CD4-positive, alpha-beta T cell treated with Interferon alpha-2 for 1 hour (primary cell): ENCODE results near the gene LLGL2.

Experiments used
- DNase-seq, 2 donors: peaks; one replicate each; pipeline ENCODE4 v3.0.0-alpha.2; 2020 to 2022

Gene LLGL2

DNA sequence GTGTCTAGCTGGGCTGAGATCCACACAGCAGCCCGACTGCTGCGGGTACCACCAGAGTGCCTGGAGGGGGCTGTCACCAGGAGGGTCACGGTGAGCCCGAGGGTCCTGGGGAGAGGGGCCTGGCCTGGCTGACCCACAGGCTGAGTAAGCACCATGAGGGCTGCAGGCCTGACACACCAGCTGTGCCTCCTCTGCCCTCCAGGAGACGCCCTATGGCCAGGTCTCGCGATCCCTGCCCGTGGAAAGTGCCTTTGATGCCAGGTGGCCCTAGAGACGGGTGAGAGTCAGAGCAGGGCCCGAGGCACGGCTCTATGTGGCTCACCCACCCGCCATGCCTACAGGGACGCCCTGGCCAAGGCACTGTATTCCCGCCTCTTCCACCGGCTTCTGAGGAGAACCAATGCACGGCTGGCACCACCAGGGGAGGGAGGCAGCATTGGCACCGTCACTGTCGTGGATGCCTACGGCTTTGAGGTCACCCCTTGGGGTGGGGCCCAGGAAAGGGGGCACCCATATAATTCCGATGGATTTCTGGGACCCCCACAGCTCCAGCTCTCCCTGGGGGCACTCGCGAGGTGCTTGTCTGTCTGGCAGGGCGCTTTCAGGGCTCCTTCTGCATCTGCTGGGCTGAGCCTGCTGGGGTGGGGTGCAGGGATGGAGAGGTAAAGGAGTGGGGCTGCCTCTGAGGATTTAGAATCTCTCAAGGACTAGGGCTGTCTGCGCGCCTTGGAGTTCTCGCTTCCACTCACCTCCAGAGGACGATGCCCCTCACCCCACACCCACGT lies 69.2 kb downstream of the LLGL2 start:
- no peak for DNase-seq

DNA sequence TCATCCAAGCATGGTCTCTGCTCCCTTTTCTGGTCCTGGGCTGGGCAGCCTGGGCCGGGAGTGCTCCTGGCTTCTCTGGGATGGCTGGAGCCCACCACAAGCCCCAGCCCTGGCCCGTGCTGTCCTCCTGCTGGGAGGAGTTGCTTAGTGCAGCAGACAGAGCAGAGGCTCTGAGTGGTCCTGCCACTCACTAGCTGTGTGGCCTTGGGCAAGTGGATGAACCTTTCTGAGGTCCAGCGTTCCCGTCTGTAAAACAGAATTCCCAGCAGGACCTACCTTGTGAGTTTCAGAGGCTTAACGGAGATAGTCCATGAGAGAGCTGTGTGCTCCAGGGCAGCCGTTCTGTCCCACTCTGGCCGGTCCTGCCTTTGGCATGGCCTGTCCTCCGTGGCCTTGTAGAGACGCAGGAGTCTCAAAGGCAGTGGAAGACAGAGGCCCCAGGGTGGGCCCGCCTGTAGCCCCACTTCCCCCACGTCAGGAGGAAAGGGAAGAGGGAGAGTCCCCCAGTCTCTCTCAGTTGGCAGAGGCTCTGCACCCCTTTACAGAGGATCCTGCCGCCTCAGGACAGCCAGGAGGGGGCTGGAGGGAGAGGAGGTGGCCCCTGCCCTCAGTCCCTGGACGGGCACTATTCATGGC lies 69.9 kb downstream of the LLGL2 start:
- DNase-seq = no peak

DNA sequence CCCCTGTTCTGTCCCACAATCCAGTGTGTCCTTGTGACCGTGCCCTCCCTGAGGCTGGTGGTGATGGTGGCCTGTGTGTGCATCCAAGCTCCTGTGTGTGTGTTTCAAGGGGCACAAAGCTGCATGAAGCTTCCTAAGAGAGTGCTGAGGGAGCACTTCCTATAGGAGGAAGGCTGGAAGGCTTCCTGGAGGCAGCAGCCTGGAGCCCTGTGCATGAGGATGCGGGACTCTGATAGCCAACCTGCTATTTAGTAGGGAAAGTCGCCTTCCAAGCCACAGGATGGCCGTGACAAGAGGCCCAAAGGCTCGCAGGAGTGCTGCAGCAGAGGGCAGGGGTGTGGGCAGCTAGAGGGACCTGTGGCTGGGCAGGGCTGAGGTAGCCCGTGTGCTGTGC lies 70.4 kb downstream of the LLGL2 start:
- DNase-seq = no peak

DNA sequence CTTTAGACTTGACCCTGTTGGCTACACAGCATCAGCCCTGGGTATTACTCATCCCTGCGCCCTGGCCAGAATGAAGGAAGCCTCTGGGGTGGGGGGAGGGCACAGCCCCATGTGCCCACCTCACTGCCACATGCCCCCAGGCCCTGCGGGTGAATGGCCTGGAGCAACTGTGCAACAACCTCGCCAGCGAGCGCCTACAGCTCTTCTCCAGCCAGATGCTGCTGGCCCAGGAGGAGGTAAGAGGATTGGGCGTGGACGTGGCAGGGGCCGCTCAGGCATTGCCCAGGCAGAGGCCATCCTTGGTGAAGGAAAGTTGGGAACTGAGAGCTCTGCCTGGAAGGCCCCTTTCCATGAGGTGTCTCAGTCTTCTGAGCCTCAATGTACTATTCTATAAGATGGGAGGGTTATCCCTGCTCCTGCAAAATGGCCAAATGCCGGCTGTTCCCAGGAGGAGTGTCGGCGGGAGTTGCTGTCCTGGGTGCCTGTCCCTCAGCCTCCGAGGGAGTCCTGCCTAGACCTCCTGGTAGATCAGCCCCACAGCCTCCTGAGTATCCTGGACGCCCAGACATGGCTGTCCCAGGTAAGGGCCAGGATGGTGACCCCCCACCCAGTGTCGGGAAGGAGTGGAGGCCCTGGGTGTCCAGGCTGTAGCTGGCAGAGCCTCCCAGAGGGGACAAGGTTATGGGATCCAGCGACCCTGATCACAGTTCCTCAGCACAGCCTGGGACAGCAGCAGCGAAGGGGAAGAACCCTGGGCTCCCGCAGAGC lies 71.0 kb downstream of the LLGL2 start:
- DNase-seq = no peak

DNA sequence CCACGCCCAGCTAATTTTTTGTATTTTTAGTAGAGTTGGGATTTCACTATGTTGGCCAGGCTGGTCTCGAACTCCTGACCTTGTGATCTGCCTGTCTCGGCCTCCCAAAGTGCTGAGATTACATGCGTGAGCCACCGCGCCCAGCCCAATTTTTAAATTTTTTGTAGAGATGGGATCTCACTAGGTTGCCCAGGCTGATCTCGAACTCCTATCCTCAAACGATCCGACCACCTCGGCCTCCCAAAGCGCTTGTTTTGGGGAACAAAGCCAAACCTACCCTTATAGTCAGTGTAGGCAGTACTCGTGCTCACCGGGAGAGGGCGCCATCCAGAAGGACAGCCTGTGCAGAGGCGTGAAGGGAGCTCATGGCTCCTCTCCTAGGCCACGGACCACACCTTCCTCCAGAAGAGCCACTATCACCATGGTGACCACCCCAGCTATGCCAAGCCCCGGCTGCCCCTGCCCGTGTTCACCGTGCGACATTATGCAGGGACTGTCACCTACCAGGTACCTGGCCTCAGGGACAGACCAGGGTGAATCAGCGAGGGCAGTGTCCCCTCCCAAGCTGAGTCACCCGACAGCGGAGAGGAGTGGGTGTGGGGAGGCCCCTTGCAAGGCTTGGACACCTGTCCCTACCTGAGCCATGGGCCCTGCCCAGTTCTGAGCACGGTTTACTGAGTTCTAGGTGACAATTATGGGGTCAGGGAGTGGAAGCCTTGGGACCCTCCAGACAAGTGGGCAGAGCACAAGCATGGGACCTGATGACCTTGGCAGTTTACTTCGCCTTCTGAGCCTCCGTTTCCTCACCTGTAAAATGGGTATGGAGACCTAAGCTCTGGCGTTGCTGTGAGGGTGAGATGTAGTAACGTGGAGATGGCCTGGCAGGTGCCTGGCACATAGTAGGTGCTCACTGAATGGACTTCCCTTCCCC lies 75.8 kb downstream of the LLGL2 start:
- peak; percentile 52 to 65 for DNase-seq

DNA sequence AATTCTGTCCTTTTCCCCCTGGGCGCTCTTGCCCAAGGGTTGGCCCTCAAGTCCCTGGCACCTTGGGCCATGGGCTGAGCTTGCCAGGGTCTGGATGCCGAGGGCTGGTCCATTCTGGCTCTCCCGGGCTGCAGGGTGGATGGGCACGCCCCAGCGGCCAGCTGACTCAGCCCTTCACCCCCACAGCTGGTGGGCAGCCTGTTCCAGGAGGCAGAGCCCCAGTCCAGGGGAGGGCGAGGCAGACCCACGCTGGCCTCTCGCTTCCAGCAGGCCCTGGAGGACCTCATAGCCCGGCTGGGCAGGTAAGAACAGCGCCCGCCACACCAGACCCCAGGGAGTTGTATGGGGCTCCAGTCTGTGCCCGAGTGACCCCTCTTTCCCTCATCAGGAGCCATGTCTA lies 77.1 kb downstream of the LLGL2 start:
- no peak for DNase-seq

DNA sequence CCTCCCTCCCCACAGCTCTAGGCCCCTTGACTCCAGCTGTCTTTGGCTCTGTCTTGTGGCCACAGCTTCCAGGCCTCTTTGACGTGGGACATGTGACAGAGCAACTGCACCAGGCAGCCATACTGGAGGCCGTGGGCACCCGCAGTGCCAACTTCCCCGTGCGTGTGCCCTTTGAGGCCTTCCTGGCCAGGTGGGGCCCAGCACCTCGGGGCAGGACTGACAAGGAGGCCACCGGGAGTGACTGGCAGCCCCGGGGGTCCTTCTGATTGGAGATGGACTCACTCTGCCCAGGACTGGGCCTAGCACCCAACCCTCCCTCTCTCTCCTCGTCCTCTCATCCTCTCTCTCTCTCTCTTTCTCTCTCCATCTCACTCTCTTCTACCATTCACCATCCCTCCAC lies 77.6 kb downstream of the LLGL2 start:
- DNase-seq = no peak

DNA sequence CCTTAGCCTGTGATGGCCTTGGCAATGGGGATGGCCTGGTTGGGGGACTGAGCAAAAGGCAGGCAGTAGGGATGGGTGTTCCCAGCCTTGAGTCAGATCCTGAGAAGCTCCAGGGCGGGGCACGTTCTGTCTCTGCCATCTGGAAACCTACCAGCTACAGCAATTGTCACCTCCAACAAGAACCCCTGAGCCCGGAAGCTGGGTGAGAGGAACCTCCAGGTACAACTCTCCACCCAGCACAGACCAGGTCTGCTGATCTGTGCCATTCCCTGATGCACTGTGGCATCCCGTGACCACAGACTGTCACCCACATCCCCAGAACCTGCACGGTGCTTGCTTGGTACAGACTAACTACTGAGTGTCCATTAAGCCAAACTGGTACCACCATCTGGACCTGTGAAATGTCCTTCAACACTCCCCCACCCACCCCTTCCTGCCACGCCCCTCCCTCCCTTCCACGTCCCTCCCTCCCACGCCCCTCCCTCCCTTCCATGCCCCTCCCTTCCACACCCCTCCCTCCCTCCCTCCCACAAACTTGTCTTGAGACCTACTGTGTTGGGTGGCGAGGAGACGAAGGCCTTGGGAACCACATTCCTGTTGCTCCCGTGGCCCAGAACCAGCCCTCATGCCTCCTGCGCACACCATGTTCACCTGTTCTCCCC lies 78.7 kb downstream of the LLGL2 start:
- DNase-seq = no peak

DNA sequence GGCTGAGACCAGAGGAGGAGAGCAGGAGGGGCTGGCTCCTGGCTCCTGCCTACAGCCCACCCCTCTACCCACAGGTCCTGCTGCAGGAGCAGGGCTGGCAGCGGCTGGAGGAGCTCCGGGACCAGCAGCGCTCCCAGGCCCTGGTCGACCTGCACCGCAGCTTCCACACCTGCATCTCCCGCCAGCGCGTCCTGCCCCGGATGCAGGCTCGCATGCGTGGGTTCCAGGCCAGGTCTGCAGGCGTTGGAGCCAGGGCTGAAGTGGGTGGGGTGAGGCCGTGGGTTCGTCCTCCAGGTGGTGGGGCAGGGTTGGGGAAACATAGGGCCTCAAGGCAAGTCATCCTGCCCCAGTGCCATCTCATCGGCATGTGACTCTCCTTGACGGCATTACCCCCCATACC lies 80.3 kb downstream of the LLGL2 start:
- no peak for DNase-seq

DNA sequence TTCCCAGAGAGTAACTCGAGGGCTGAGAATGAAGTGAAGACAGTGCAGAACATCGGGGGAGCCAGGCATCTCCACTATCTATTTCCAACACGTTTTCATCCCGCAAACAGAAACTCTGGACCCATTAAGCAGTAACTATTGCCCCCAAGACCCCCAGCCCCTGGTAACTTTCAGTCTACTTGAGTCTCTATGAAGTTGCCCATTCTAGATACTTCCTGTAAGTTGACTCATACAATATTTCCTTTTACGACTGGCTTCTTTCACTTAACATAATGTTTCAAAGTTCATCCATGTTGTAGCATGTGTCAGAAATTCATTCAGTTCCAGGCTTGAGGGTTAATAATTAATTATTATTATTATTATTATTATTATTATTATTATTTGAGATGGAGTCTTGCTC lies 81.6 kb downstream of the LLGL2 start:
- DNase-seq = no peak

DNA sequence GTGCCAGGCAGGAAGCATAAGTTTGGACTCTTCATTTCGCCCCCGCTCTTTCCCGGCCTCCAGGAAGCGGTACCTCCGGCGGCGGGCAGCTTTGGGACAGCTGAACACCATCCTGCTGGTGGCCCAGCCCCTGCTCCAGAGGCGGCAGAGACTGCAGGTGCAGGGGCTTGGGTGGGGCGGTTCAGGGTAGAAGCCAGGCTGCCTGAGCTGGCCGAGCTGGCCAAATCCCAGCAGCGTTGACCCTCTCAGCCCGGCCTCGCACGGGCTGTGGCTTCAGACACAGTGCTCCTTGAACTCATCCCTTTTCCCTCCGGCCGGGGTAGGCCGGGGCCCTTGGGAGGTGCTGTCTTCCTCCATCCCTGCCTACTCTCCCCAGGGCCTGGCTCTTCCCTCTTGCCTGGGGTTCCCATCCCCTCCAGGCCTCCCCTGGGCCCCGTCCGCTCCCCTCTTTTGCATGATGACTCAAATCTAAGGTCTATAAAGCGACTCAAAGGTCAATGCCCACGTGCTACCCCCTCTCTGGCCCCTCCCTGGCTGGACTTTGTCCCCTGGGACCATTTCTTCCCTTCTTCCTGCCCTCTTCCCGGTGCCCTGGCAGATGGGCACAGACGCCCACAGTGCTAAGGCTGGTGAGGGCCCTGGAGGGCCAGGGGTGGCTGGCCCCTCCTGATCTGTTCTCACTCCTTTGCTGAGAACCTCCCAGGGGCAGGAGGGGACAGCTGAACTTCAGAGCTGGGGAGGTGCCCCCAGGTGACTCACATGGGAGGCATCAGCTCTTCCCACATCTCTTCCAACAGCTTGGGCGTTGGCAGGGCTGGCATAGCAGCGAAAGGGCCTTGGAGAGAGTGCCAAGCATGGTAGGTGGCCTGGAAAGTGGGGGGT lies 84.8 kb downstream of the LLGL2 start:
- no peak for DNase-seq

DNA sequence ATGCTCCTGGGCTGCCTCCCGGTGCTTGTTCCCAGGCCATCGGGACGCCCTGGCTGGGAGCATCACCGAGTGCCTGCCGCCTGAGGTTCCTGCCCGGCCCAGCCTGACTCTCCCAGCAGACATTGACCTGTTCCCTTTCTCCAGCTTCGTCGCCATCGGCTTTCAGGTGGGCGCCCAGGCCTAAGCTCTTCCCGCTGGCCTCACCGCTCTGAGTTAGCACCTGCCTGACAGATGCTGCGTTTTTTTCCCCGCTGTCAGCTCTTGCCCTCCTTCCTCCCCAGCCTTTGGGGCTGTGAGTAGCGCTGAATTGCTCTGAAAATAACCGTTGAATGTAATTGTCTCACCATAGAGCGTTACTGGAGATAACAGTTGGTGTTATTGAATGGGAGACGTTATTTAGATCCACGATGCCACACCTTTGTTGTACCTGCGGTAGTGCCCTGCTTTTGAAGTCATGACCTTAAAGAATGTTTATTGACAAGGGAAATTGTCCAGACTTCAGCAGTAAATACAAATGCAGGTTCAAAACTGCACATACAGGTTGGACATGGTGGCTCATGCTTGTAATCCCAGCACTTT lies 86.4 kb downstream of the LLGL2 start:
- DNase-seq = no peak

DNA sequence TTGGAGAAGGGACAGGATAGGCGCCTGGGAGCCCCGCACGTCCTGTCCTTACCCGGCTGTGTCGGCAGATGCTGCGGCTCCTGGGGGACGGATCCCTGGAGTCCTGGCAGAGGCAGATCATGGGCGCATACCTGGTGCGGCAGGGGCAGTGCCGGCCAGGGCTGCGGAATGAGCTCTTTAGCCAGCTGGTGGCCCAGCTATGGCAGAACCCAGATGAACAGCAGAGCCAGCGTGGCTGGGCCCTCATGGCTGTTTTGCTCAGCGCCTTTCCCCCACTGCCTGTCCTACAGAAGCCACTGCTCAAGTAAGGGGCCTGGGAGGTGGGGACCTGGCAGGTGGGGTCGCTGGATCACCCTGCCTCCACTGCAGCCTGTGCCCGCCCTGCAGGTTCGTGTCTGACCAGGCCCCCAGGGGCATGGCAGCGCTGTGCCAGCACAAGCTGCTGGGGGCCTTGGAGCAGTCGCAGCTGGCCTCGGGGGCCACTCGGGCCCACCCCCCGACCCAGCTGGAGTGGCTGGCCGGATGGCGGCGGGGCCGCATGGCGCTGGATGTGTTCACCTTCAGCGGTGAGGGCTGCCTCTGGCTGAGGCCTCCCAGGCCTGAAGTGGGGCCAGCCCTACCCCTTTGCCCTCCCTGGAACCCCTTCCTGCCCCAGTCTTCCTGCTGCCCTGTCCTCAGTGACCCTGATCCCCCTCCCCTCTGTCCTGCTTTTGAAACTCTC lies 87.6 kb downstream of the LLGL2 start:
- no peak for DNase-seq

DNA sequence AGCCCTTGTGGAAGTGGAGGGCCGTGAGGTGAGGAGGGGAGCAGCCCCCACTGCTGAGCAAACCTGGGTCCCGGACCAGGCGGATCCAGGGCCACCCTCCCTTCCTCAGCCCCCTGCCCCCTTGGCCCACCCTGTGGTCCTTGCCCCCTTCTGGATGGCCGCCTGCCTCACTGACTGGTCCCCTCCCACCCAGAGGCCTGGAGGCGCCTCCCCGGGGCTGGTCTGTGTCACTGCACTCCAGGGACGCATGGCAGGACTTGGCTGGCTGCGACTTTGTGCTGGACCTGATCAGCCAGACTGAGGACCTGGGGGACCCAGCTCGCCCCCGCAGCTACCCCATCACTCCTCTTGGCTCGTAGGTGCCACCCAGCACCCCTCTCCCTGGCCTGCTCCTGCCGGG lies 88.5 kb downstream of the LLGL2 start:
- DNase-seq = no peak

DNA sequence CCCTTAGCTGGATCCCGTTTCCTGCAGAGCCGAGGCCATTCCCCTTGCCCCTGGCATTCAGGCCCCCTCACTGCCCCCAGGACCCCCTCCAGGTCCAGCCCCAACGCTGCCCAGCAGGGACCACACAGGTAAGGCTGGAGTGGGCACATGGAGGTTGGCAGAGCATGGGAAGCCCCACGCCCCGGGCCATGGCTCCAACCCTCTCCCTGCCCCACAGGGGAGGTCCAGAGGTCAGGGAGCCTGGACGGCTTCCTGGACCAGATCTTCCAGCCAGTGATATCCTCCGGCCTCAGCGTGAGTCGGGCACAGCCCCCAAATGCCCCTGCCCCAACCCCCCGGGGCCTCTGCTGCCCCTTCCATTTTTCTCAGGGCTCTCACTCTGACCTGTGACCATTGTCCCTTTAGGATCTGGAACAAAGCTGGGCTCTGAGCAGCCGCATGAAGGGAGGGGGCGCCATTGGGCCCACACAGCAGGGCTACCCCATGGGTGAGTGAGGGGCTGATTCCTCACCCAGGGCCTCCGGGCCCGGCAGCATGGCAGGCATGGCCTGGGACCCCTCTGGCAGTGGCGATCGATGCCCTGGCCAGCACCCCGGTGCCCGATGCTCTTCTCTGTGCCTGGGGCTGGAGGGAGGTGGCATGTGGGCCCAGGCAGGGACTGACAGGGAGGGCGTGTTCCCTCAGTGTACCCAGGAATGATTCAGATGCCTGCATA lies 89.2 kb downstream of the LLGL2 start:
- no peak for DNase-seq

DNA sequence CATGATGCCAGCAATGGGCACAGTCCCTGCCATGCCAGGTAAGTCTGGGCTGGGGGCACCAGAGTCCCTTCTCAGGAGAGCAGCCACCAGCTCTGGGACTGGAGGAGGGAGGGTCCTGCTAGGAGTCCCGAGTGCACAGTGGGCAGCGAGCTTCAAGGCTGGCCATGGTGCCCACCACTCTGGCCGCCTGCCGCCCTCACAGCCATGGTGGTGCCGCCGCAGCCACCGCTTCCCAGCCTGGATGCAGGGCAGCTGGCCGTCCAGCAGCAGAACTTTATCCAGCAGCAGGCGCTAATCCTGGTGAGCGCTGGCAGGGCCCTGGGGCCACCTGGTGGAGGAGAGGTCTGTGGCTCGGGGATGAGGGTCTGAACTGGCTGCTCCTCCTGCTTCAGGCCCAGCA lies 89.8 kb downstream of the LLGL2 start:
- DNase-seq = no peak

DNA sequence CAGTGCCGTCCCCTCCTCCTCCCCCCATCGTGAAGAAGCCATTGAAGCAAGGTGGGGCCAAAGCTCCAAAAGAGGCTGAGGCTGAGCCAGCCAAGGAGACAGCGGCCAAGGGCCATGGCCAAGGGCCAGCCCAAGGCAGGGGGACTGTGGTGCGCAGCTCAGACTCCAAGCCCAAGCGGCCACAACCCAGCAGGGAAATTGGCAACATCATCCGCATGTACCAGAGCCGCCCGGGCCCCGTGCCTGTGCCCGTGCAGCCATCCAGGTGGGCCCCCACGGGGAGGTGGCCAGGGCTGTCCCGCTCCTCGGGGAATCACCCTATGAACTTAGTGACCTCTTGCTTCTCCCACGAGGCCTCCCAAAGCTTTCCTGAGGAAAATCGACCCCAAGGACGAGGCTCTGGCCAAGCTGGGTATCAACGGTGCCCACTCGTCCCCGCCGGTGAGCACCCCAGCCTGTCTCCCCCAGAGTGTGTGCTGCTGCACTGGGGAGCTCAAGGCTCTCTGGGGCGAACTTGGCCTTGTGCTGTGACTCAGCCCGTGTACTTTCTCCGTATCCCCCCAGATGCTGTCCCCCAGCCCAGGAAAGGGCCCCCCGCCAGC lies 91.1 kb downstream of the LLGL2 start:
- no peak for DNase-seq

DNA sequence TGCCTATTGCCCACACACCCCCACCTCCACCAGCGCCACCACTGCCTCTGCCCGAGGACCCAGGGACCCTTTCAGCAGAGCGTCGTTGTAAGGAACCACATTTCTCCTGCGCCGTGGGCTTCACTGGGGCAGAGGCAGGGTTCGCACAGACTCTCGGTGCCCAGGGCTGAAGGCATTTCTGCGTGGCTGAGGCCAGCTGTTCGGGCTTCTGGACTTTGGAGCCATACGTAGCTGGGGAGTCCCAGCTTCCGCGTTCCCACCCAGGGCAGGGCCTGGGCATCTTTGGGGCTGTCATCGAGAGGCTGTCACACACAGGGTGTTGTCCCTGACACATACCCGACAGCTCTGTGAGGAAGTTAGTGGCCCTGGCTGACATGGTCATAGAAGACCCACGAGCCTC lies 91.7 kb downstream of the LLGL2 start:
- no peak for DNase-seq

DNA sequence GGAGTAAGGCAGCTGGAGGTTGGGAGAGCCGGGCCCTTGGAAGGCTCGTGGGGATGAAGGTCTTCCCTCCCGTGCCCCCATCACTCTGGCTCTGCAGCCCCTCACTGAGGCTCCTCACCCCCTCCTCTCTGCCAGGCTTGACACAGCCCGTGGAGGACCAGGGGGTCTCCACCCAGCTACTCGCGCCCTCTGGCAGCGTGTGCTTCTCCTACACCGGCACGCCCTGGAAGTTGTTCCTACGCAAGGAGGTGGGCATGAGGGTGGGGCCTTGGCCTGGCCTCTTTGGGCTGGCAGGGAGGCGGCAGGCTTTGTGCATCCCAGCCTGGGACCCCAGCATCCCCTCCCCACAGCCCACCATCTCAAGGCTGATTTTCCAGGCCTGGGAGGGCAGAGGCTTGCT lies 92.2 kb downstream of the LLGL2 start:
- DNase-seq = no peak
